Astrocyte of the spinal cord (primary cell): ENCODE data around the gene LHFPL2.

Source experiments
- DNase-seq: peaks from one replicate; pipeline ENCODE4 v3.0.0; 2011; ENCODE audit warnings: low read depth, low spot score
- H3K4me3 ChIP-seq: 2 replicates; pipeline ENCODE4 v1.5.1; 2011; ENCODE audit warnings: low read depth, mild to moderate bottlenecking, low read length, moderate library complexity
- CTCF ChIP-seq: IDR thresholded peaks from 2 replicates; pipeline ENCODE4 v1.5.1; 2012; ENCODE audit warnings: low read depth, mild to moderate bottlenecking, low read length, inconsistent platforms
- in situ Hi-C: cut with HindIII; loops from 2 replicates; pipeline ENCODE4 v1.10.0; 2017; ENCODE audit warnings: low sequenced_read_pairs

Gene LHFPL2

GRCh38 chr5:78657201-78657600, 8.6 kb upstream of the LHFPL2 start:
- in situ Hi-C loops, result no loop called here
- TF ChIP-seq CTCF, result no peak
- no peak overlapping the region for H3K4me3 ChIP-seq
- no peak for DNase-seq

DNA sequence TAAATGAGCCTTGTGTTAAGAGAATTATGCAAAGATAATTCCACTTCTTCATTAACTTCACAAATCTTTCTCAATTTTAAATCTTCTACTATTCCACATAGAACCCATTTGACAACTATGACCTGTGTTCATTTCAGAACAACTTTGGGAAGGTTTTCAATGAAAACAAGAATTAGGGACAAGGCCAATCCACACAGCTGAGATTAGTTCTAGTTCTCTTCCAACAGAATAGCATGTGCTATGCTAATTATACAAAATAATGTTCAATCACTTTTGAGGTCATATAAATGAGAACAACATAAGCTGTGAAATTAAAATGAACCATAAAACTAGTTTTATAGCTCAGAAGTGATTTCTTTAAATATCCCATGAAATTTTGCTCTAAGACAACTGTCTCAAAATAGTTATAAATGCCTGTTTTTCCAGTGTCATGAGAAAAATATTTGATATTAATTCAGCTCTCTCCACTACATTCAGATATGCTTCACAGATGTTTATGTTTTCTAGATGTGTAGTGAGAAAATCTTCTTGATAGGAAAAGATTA, 7.2 kb upstream of the LHFPL2 start:
- DNase-seq, result no peak
- H3K4me3 ChIP-seq, result no peak overlapping the region
- in situ Hi-C loops, result no loop called here
- no peak for TF ChIP-seq CTCF

DNA sequence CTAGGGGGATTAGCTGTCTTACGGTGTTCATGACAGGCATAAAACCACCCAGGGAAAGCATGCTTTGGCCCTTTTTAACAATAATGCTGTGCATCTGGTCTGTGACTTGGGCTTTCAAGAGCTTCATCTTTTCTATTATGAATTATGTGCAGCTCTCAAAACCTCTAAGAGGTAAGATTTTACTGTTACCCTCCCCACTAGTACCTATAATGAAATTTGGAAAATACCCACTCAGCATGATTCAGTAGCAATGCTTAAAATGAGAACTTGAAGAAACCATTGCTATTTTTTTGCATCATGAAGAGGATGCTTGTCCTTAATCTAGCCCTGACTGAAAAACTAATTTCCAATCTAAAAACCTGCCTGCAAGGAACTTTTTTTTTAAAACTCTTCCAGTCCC, 5.8 kb upstream of the LHFPL2 start:
- no peak for DNase-seq
- no peak overlapping the region for H3K4me3 ChIP-seq
- no peak for TF ChIP-seq CTCF
- in situ Hi-C loops, result no loop called here

- no peak for DNase-seq
- H3K4me3 ChIP-seq, result no peak overlapping the region
- in situ Hi-C loops, result no loop called here
- TF ChIP-seq CTCF, result no peak
Observed at GRCh38 chr5:78653681-78654366, 5.3 kb upstream of the LHFPL2 start.

- DNase-seq, result no peak
- H3K4me3 ChIP-seq, result no peak overlapping the region
- TF ChIP-seq CTCF, result no peak
- in situ Hi-C loops, result no loop called here
Observed at GRCh38 chr5:78653031-78653430, 4.5 kb upstream of the LHFPL2 start.

- in situ Hi-C loops, result no loop called here
- no peak for DNase-seq
- H3K4me3 ChIP-seq, result no peak overlapping the region
- no peak for TF ChIP-seq CTCF
Observed at GRCh38 chr5:78651468-78651867, 2.9 kb upstream of the LHFPL2 start.
